H1 (cell line): ENCODE results near the gene TEX29. TPM values are rescaled to one million over a fixed set of nuclear protein-coding genes. Genes with fewer than 3 reads are reported as not detected.

Source experiments
- USF2 ChIP-seq: IDR thresholded peaks from 2 replicates; pipeline ENCODE4 v1.6.1; 2011; ENCODE audit warnings: low read length, improper control_type of control experiment
- polyA plus RNA-seq, 7 experiments: library from polyadenylated mRNA; depleted of rRNA in 3 of 7; stranded (reverse) in 5 of 7; unstranded in 2 of 7; fragments of >200 nt in 5 of 7; fragments of 200-250 nt in 2 of 7; gene quantifications; 1 replicate in 5 of 7; 2 replicates in 1 of 7; 4 replicates in 1 of 7; pipeline versions ENCODE4 v1.2.1 to v1.2.3, GENCODE V29; 2011 to 2013; ENCODE audit warnings: missing spikeins in 2 of 7, mixed read lengths in 2 of 7
- total RNA-seq: library from RNA; stranded (reverse); fragmentation: NEBNext Ultra II Directional; extraction: Animal tissue kit (Norgen Biotek cat#: 25700); gene quantifications from 2 replicates; pipeline ENCODE4 v1.2.1, GENCODE V29; 2021

The TEX29 gene
- total and polyA plus RNA-seq, 2 of the 8 experiments (the other 6 are each of a cell fraction or from before 2014, with no cell fraction given): 0.08 TPM; not detected in 1

GRCh38 chr13:111315347-111315995 is 5.0 kb upstream of the TEX29 start (continued):
- TF ChIP-seq USF2: no peak
